ENCODE data around the gene MRPL3.

DNA sequence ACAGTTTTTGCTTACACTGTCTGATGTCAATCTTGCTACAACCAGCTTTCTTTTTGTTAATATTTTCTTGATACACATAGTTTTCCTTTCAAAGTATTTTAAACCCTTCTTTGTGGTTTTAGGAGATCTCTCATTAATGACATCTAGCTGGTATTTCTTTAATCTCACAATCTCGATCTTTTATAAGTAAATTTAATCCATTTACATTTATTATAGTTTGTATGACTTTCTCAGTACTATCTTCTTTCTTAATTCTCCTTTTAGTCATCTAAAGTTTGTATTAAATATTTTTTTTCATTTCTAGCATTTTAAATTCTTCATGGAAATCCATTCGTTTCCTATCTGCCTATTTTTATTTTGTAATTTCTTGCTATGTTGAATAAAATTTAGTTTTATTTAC, 55.4 kb downstream of the MRPL3 start:
- TF ChIP-seq, protein P1, sequence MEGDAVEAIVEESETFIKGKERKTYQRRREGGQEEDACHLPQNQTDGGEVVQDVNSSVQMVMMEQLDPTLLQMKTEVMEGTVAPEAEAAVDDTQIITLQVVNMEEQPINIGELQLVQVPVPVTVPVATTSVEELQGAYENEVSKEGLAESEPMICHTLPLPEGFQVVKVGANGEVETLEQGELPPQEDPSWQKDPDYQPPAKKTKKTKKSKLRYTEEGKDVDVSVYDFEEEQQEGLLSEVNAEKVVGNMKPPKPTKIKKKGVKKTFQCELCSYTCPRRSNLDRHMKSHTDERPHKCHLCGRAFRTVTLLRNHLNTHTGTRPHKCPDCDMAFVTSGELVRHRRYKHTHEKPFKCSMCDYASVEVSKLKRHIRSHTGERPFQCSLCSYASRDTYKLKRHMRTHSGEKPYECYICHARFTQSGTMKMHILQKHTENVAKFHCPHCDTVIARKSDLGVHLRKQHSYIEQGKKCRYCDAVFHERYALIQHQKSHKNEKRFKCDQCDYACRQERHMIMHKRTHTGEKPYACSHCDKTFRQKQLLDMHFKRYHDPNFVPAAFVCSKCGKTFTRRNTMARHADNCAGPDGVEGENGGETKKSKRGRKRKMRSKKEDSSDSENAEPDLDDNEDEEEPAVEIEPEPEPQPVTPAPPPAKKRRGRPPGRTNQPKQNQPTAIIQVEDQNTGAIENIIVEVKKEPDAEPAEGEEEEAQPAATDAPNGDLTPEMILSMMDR (conservative IDR thresholded peaks at IDR 0.05 in 1 of 2, IDR thresholded peaks at IDR 0.05 in 1 of 2; ENCODE audit: low read depth in 1 of 2, low read length in 2 of 2): no peak
- no peak for TF ChIP-seq EZH2 (IDR thresholded peaks at IDR 0.05; ENCODE audit: low read length, missing control alignments)

Measured in fibroblast of lung (primary cell).